ENCODE measurements around the gene TOP2A.

Gene TOP2A

GRCh38 chr17:40459636-40460603 is 42.2 kb upstream of the TOP2A start:
- no peak for DNase-seq (ENCODE audit: low read depth, low spot score)
- TF ChIP-seq CTCF (IDR thresholded peaks at IDR 0.05; ENCODE audit: insufficient read depth, low read length, missing control alignments): no peak
- H3K4me3 ChIP-seq (ENCODE audit: low read depth, low read length): no peak overlapping the region
- ChIA-PET CTCF (interaction anchor here (1.9 to 5.0 kb wide), 3 partner anchors 10 to 73 kb away, joined by 9 to 27 read pairs (median 18); no protein-coding TSS in a partner anchor), POLR2A (interaction anchor here (0.8 to 1.6 kb wide), 2 partner anchors 9 to 27 kb away, joined by 3 read pairs; no protein-coding TSS in a partner anchor)

DNA sequence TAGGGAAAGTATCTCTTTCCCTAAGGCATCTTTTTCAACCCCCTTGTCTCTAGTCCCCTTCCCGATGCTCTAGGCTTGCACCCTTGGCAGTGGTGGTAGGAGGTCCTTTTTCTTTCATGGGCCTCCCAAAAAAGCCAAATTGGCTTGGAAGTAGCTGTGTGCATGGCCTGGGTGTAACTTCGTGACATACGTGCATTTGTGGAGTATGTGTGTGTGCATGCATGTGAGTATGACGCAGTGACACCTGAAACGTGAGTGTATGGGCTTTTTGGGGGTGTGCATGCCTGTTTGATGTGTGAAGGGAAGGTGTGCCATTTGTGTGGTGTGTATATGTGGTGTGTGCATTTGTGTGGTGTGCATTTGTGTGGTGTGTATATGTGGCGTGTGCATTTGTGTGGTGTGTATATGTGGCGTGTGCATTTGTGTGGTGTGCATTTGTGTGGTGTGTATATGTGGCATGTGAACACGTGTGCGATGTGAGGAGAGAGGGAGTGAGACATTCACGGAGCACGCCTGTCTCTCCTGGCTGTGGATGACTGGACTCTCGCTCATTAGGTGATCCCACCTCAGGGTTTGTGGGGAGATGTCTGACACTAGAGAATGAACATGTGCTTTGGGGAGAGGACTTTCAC is 41.3 kb upstream of the TOP2A start:
- CTCF ChIA-PET: interaction anchor here (1.4 to 5.0 kb wide), 5 partner anchors 9 to 103 kb away, joined by 3 to 27 read pairs (median 9); no protein-coding TSS in a partner anchor
- POLR2A ChIA-PET: interaction anchor here (0.8 to 2.1 kb wide), 6 partner anchors 8 to 93 kb away, joined by 3 to 13 read pairs (median 5); partner anchors contain the start of gene TOP2A
- no peak overlapping the region for H3K4me3 ChIP-seq (ENCODE audit: low read depth, low read length)

DNA sequence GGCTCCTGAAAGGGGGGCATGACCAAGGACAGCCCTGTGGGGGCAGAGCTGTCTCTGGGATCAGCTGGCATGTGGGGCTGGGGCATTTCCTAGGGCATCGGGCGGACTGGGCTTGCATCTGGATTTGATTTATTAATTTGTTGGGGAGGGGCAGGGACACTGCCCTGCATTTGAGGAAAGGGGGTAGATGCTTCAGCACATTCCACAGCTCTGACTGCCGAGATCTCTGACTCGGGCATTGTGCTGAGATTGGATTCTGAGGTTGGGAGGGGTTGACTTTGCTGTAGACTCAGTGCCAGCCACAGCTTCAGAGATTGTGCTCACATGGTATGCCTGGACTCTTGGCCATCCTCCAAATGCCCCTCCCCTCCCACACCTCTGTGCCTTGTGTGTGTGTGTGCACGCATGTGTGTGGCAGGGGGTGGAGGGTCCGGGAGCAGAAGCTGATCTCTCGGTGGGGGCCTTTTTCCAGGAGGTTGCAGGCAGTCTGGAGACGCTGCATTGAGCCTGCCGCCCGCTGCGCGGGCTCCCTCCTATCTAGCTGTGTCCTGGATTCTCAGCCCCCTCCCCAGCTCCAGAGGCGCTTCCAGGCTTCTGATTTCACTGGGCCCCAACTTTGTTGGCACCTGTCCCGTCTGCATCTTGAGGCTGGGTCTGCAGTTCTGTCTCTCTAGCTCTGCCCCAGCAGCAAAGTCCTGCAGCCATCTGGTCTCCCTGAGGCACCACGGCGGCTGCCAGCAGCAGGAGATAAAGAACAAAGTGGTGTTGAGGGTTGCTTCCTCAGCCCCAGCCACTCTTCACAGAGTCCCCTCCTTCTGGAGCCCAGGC is 40.5 kb upstream of the TOP2A start:
- POLR2A ChIA-PET: interaction anchor here (0.7 to 2.1 kb wide), 10 partner anchors 10 to 94 kb away, joined by 3 to 13 read pairs (median 4); partner anchors contain the start of genes IGFBP4 and TOP2A
- DNase-seq (ENCODE audit: low read depth, low spot score): peak; percentile 63
- H3K4me3 ChIP-seq (ENCODE audit: low read depth, low read length): no peak overlapping the region
- CTCF ChIA-PET: interaction anchor here (0.8 to 5.0 kb wide), 8 partner anchors 10 to 155 kb away, joined by 3 to 27 read pairs (median 4); no protein-coding TSS in a partner anchor
- TF ChIP-seq CTCF (IDR thresholded peaks at IDR 0.05; ENCODE audit: insufficient read depth, low read length, missing control alignments): no peak

More for the DNA sequence above, 41.3 kb upstream of the TOP2A start:
- DNase-seq (ENCODE audit: low read depth, low spot score): no peak
- no peak for TF ChIP-seq CTCF (IDR thresholded peaks at IDR 0.05; ENCODE audit: insufficient read depth, low read length, missing control alignments)

DNA sequence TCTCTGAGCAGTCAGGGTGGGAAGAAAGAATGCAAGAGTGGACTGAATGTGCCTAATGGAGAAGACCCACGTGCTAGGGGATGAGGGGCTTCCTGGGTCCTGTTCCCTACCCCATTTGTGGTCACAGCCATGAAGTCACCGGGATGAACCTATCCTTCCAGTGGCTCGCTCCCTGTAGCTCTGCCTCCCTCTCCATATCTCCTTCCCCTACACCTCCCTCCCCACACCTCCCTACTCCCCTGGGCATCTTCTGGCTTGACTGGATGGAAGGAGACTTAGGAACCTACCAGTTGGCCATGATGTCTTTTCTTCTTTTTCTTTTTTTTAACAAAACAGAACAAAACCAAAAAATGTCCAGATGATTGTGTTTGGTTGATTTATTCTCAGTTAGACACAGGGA is 39.7 kb upstream of the TOP2A start:
- DNase-seq (ENCODE audit: low read depth, low spot score): no peak
- ChIA-PET CTCF (interaction anchor here (0.9 to 5.0 kb wide), 8 partner anchors 9 to 154 kb away, joined by 3 to 27 read pairs (median 4); no protein-coding TSS in a partner anchor), POLR2A (interaction anchor here (0.8 to 2.1 kb wide), 6 partner anchors 9 to 95 kb away, joined by 3 to 13 read pairs (median 6); partner anchors contain the start of gene IGFBP4)
- TF ChIP-seq CTCF (IDR thresholded peaks at IDR 0.05; ENCODE audit: insufficient read depth, low read length, missing control alignments): no peak
- H3K4me3 ChIP-seq (ENCODE audit: low read depth, low read length): 0 out of 2 replicates have a peak overlapping the region, but pooled peaks have one; percentile 3

GRCh38 chr17:40456396-40456951 is 38.8 kb upstream of the TOP2A start:
- no peak for DNase-seq (ENCODE audit: low read depth, low spot score)
- POLR2A ChIA-PET: interaction anchor here (0.6 to 2.1 kb wide), 4 partner anchors 8 to 109 kb away, joined by 3 to 13 read pairs (median 3); no protein-coding TSS in a partner anchor
- CTCF ChIA-PET: interaction anchor here (0.8 to 3.8 kb wide), 10 partner anchors 9 to 237 kb away, joined by 3 to 19 read pairs (median 4); partner anchors contain the start of genes IGFBP4 and WIPF2
- no peak for TF ChIP-seq CTCF (IDR thresholded peaks at IDR 0.05; ENCODE audit: insufficient read depth, low read length, missing control alignments)
- no peak overlapping the region for H3K4me3 ChIP-seq (ENCODE audit: low read depth, low read length)
